Bronchial epithelial cell (primary cell): ENCODE measurements around the gene GRIP2. TPM values are rescaled to one million over a fixed set of nuclear protein-coding genes. Genes with fewer than 3 reads are reported as not detected.

Source experiments
- DNase-seq: peaks from one replicate; pipeline ENCODE4 v3.0.0-alpha.2; 2010; ENCODE audit warnings: low read depth
- FAIRE-seq: peaks from 2 replicates; lab custom pipeline; 2011; peaks lifted over from hg19 to GRCh38; lab: Jason Lieb, UNC
- H3K27me3 ChIP-seq: 2 replicates; pipeline ENCODE4 v1.5.1; 2011; ENCODE audit warnings: low read length; ENCODE audit not compliant: control insufficient read depth, insufficient read depth
- H3K36me3 ChIP-seq: 2 replicates; pipeline ENCODE4 v1.5.1; 2011; ENCODE audit warnings: low read length; ENCODE audit not compliant: control insufficient read depth, insufficient read depth
- H3K4me3 ChIP-seq: 2 replicates; pipeline ENCODE4 v1.5.1; 2011; ENCODE audit warnings: mild to moderate bottlenecking, low read depth, low read length, control low read depth
- CTCF ChIP-seq: IDR thresholded peaks from 2 replicates; pipeline ENCODE4 v1.5.1; 2011; ENCODE audit warnings: mild to moderate bottlenecking, moderate library complexity, low read length, control low read depth, inconsistent platforms; ENCODE audit not compliant: insufficient read depth, severe bottlenecking
- total RNA-seq: library from RNA; depleted of rRNA; stranded (reverse); fragments of >200 nt; gene quantifications from 2 replicates; pipeline ENCODE4 v1.2.1, GENCODE V29; 2014

Gene GRIP2
- total RNA-seq, 1 donor from 2014 or later = under 0.01 TPM

- Histone ChIP-seq H3K36me3 (no peaks in the 10 kb centered on the region), H3K27me3 (no peaks in the 10 kb centered on the region), H3K4me3 (no peak overlapping the region)
- FAIRE-seq (no peak), DNase-seq (no peak)
- TF ChIP-seq CTCF = no peak
These were observed 69.1 kb downstream of the GRIP2 start for GRCh38 chr3:14471016-14471415.

- H3K36me3 ChIP-seq = no peaks in the 10 kb centered on the region
- no peak overlapping the region for H3K4me3 ChIP-seq
- FAIRE-seq = no peak
- no peaks in the 10 kb centered on the region for H3K27me3 ChIP-seq
- no peak for DNase-seq
- TF ChIP-seq CTCF = no peak
These were observed 69.7 kb downstream of the GRIP2 start for GRCh38 chr3:14470461-14470860.

GRCh38 chr3:14468621-14468981 is 71.5 kb downstream of the GRIP2 start:
- no peak for TF ChIP-seq CTCF
- no peaks in the 10 kb centered on the region for H3K27me3 ChIP-seq
- FAIRE-seq (no peak), DNase-seq (no peak)
- no peak overlapping the region for H3K4me3 ChIP-seq
- no peaks in the 10 kb centered on the region for H3K36me3 ChIP-seq

- DNase-seq (no peak), FAIRE-seq (no peak)
- no peaks in the 10 kb centered on the region for H3K36me3 ChIP-seq
- peak; percentile 79 for TF ChIP-seq CTCF
- no peak overlapping the region for H3K4me3 ChIP-seq
- no peaks in the 10 kb centered on the region for H3K27me3 ChIP-seq
These were observed 72.1 kb downstream of the GRIP2 start for GRCh38 chr3:14467814-14468620.

GRCh38 chr3:14466179-14466903 is 73.8 kb downstream of the GRIP2 start:
- no peak for DNase-seq
- Histone ChIP-seq H3K27me3 (no peaks in the 10 kb centered on the region), H3K36me3 (no peaks in the 10 kb centered on the region), H3K4me3 (no peak overlapping the region)
- FAIRE-seq = no peak
- TF ChIP-seq CTCF = no peak
